GM12891 (cell line): ENCODE data around the gene AHDC1.

ENCODE experiments used
- PAX5 ChIP-seq: IDR thresholded peaks from 2 replicates; pipeline ENCODE4 v1.6.1; 2011; ENCODE audit warnings: low read length, moderate library complexity, mild to moderate bottlenecking; ENCODE audit not compliant: insufficient read depth, severe bottlenecking
- POLR2A ChIP-seq: IDR thresholded peaks from 2 replicates; pipeline ENCODE4 v1.6.1; 2011; ENCODE audit warnings: low read depth, low read length, control low read depth
- POLR2AphosphoS5 ChIP-seq: IDR thresholded peaks from 2 replicates; pipeline ENCODE4 v1.6.1; 2011; ENCODE audit warnings: low read depth, low read length, control low read depth
- TAF1 ChIP-seq: IDR thresholded peaks from 2 replicates; pipeline ENCODE4 v1.6.1; 2011; ENCODE audit warnings: low read depth, low read length, control low read depth

- no peak for TF ChIP-seq POLR2A
- no peak for TF ChIP-seq POLR2AphosphoS5
- TF ChIP-seq PAX5: no peak
- TF ChIP-seq TAF1: no peak
Observed at GRCh38 chr1:27643600-27644368, 39.8 kb upstream of the AHDC1 start.
